GM18519 (cell line): Measurements from ENCODE around the gene SPOCK3.
"Not testable (repeated sequence)": the region's sequence is repeated elsewhere in the genome, so short reads cannot be mapped to it uniquely, and the experiment has no call there.

Experiments used
- ATAC-seq: cut with Tn5 transposase; IDR thresholded peaks from one replicate; pipeline ENCODE4 v1.9.1; 2021; ENCODE audit warnings: mild to moderate bottlenecking, moderate library complexity; ENCODE audit not compliant: unreplicated experiment, low FRiP score

The SPOCK3 gene

GRCh38 chr4:167234316-167234881, at the start of gene SPOCK3:
Gene SPOCK3, minus strand, starts transcription at chr4:167234494.
- ATAC-seq = no peak

GRCh38 chr4:167282171-167282864, 48.0 kb upstream of the SPOCK3 start:
- no peak for ATAC-seq

GRCh38 chr4:167281545-167281944, 47.3 kb upstream of the SPOCK3 start:
- ATAC-seq = not testable (repeated sequence)

DNA sequence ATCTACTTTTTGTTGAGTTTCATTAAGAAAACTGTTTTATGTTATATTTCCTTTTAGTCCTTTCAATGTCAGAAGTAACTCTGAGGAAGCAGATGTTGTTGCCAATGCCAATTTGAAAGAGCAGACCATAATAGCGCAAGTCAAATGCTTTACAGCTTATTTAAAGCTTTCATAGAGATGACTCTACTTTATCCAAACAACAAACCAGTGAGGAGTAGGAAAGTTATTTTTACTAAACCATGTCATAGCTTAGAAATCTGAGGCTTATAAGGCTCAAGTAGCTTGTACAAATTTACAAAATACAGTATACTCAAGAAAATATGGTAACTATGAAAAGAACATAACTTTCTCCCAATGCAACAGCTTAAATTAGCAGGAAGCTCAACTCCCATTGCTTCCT, 40.1 kb upstream of the SPOCK3 start:
- no peak for ATAC-seq

DNA sequence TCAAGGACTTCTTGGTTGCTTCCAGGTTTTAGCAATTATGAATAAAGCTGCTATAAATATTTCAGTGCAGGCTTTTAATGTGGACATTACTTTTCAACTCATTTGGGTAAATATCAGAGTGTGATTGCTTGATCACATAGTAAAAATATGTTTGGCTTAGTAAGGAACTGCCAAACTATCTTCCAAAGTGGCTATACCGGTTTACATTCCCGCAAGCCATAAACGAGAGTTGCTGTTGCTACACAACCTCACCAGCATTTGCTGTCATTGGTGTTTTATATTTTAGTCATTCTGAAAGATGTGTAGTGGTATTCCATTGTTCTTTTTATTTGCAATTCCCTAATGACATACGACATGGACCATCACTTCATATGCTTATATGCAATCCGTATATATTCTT, 30.9 kb upstream of the SPOCK3 start:
- no peak for ATAC-seq

GRCh38 chr4:167248271-167248670, 14.0 kb upstream of the SPOCK3 start:
- no peak for ATAC-seq

GRCh38 chr4:167239627-167240026, 5.3 kb upstream of the SPOCK3 start:
- no peak for ATAC-seq

- no peak for ATAC-seq
Observed at GRCh38 chr4:167238226-167238625, 3.9 kb upstream of the SPOCK3 start.

GRCh38 chr4:167233685-167234315, 494 bp downstream of the SPOCK3 start:
- peak; percentile 73 for ATAC-seq

DNA sequence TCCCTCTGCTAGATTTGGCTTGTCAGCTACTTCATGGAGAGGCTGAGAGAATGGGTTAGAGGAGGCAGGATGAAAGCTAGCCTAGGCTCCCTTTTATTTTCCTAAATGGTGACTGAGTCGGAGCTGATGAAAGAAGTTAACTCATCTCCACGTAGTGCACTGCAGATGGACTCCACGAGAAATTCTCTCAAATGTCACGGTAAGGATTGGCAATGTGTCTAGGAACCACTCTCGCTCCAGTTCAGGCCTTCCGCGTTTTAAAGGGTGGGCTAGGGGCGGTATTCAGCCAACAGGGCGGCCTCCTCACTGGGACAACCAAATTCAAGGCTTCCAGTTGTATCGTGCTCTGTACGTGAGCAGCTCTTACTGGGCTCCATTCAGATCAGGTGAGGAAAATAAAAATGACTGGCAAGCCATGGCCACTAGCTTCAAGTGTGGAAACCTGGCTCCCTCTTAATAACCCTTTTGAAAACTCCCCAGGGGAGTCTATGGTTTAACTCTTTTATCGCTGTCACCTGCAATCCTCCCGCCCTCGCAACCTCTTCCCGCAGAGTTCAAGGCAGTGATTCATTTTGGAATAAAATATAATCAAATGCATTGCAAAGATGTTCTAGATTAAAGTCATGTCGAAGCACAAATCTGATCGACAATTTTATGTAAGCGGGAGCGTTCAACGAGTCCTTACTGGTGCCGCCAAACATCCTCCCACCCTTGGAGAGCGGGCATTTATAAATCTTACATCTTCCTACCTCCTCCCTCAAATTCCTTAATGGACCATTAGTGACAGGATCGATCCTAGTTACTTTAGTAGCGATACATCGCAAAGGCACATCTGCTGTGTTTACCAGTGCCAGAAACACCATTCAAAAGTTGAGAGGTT, 1.2 kb downstream of the SPOCK3 start:
- ATAC-seq = no peak

GRCh38 chr4:167230744-167231143, 3.5 kb downstream of the SPOCK3 start:
- ATAC-seq = no peak

GRCh38 chr4:167222099-167222498, 12.2 kb downstream of the SPOCK3 start:
- peak; percentile 98 for ATAC-seq

DNA sequence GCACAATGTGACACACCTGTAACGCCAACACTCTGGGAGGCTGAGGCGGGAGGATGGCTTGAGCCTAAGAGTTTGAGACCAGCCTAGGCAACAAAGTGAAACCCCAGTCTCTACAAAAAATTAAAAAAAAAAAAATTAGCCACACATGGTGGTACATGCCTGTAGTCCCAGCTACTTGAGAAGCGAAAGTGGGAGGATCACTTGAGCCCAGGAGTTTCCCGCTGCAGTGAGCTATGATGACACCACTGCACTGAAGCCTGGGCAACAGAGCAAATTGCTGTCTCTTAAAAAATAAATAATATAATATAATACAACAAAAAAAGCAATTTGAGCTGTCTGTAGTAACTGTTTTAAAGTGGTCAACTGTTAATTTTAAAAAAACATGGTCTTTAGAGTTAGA, 13.2 kb downstream of the SPOCK3 start:
- ATAC-seq = no peak

- no peak for ATAC-seq
Observed at GRCh38 chr4:167218022-167218608, 16.2 kb downstream of the SPOCK3 start.

- ATAC-seq = no peak
Observed at GRCh38 chr4:167216783-167217182, 17.5 kb downstream of the SPOCK3 start.

GRCh38 chr4:167210166-167210565, 24.1 kb downstream of the SPOCK3 start:
- ATAC-seq = no peak

DNA sequence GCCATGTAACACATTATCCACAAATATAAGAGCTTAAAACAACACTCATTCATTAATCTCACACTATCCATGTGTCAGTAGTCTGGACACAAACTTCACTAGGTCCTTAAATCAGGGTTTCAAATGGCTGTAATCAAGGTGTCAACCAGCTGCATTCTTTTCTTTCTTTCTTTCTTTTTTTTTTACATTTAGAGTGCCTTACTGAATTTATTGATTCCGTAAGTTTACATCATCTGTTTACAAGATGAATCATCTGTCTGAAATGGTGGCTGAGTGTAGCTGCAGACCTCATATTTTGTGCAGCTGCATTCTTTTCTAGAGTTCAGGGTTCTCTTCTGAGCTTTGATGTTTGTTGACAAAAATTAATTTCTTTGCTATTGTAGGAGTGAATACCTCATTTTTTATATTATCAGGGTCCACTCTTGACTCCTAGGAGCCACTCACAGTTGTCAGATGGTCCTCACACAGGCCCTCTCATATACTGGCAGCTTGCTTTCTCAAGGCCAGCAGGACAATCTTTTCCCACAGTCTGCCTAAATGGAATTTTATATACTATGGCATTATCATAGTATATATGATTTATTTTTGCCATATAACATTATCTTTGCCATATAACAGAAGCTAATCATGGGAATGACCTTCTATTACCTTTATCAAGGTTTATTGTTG, 37.8 kb downstream of the SPOCK3 start:
- ATAC-seq = no peak

DNA sequence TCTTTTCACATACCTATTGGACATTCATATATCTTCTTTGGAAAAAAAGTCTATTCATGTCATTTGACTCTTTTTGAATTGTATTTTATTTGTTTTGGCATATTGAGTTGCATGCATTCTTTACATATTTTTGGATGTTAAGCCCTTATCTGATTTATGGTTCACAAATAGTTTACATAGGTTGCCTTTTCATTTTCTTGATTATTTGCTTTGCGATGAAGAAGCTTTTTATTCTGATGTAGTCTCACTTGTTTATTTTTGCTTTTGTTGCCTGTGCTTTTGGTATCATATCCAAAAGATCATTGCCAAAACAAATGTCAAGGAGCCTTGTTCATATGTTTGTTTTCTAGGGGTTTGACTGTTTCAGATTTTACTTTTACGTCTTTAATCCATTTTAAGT, 43.9 kb downstream of the SPOCK3 start:
- no peak for ATAC-seq

- no peak for ATAC-seq
Observed at GRCh38 chr4:167185465-167185864, 48.8 kb downstream of the SPOCK3 start.

DNA sequence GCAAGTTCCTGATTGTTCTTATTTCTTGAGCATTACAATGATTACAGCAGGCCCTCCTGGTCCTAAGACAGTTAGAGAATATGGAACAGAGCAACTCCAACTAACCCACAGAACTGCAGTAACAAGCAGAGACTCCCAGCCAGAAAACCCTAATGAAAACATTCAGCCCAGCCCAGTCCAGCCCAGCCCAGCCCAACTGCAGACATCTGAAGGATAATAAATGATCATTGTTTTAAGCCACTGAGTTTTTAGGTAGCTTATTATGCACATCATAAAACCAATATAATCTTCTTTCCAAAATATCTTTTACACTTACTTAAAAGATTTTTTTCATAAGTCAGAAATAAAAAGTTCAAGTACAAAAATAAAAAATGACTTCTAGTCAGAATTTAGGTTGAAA, 51.3 kb downstream of the SPOCK3 start:
- ATAC-seq = no peak
